ENCODE results near the gene CACNA1I. TPM values are rescaled to one million over a fixed set of nuclear protein-coding genes. Genes with fewer than 3 reads are reported as not detected.
A peak's percentile ranks its signal among the peaks of the same experiment; 100 is the strongest.

CACNA1I gene
- total and polyA plus RNA-seq, 5 donors from 2014 or later, result 0.06 to 10.6 (median 0.32) TPM

DNA sequence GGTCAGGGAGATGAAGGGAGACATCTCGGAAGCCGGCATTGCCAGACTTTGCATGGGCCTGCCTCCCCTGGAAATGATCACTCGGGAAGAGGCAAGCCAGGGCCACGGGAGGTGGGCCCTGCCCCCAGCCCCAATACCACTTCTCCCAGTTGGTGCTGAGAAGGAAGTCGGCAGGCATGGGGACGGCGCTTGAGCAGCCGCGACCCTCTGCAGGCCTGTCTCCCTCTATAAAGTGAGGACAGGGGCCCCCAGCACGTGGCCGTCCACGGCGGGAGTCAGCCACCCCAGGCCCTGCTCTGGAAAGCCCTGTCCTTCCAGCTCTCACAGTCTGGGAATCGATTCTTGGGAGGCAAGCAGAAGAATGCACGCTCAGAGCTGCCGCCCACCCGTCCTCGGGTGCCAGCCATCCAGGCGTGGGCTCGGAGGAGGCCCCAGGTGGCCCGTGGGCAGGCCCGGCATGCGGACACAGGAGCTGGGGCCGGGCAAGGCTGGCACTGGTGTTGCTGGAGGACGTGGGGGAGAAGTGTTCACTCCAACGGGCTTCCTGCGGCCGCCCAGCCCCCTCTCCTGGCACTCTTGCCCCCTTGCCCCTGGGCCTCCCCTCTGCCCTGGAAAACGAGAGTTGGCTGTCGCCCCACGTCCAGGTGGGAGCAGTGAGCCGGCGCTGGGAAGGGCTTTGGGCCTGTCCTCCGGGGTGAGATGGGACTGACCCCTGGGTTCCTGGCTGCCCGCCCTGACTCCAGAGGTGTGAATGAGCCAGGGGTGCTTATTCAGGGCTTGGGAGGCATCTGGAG, 77.5 kb downstream of the CACNA1I start:
- Histone ChIP-seq H3K36me3 (ENCODE audit: control insufficient read depth, insufficient read depth, low read length) (no peaks in the 10 kb centered on the region), H3K4me1 (ENCODE audit: control insufficient read depth, insufficient read depth, low read length, poor library complexity, severe bottlenecking) (no peaks in the 10 kb centered on the region), H3K27me3 (ENCODE audit: control insufficient read depth, insufficient read depth, low read length) (no peaks in the 10 kb centered on the region), H3K4me3 (ENCODE audit: low read depth, low read length) (no peak overlapping the region), H3K27ac (ENCODE audit: insufficient read depth, low read length, poor library complexity, severe bottlenecking) (no peak overlapping the region), H3K9me3 (ENCODE audit: control insufficient read depth in 2 of 2, low read length in 2 of 2) (no peaks in the 10 kb centered on the region)
- Mint-ChIP-seq H3K36me3 (no peaks in the 10 kb centered on the region), H3K4me3 (no peak overlapping the region), H3K9me3 (no peaks in the 10 kb centered on the region), H3K27ac (no peak overlapping the region), H3K27me3 (no peaks in the 10 kb centered on the region), H3K4me1 (no peaks in the 10 kb centered on the region)
- ATAC-seq (ENCODE audit: low read depth in 2 of 2) (no peak), DNase-seq (no peak)

GRCh38 chr22:39648630-39648950, 78.0 kb downstream of the CACNA1I start:
- no peaks in the 10 kb centered on the region for H3K4me1 ChIP-seq (ENCODE audit: control insufficient read depth, insufficient read depth, low read length, poor library complexity, severe bottlenecking)
- H3K27me3 Mint-ChIP-seq, result no peaks in the 10 kb centered on the region
- no peak overlapping the region for H3K27ac ChIP-seq (ENCODE audit: insufficient read depth, low read length, poor library complexity, severe bottlenecking)
- no peaks in the 10 kb centered on the region for H3K9me3 Mint-ChIP-seq
- ATAC-seq (ENCODE audit: low read depth in 2 of 2) (no peak), DNase-seq (no peak)
- no peak overlapping the region for H3K4me3 ChIP-seq (ENCODE audit: low read depth, low read length)
- H3K4me3 Mint-ChIP-seq, result no peak overlapping the region
- no peak overlapping the region for H3K27ac Mint-ChIP-seq
- H3K36me3 Mint-ChIP-seq, result no peaks in the 10 kb centered on the region
- no peaks in the 10 kb centered on the region for H3K9me3 ChIP-seq (ENCODE audit: control insufficient read depth in 2 of 2, low read length in 2 of 2)
- no peaks in the 10 kb centered on the region for H3K4me1 Mint-ChIP-seq
- no peaks in the 10 kb centered on the region for H3K36me3 ChIP-seq (ENCODE audit: control insufficient read depth, insufficient read depth, low read length)
- no peaks in the 10 kb centered on the region for H3K27me3 ChIP-seq (ENCODE audit: control insufficient read depth, insufficient read depth, low read length)

DNA sequence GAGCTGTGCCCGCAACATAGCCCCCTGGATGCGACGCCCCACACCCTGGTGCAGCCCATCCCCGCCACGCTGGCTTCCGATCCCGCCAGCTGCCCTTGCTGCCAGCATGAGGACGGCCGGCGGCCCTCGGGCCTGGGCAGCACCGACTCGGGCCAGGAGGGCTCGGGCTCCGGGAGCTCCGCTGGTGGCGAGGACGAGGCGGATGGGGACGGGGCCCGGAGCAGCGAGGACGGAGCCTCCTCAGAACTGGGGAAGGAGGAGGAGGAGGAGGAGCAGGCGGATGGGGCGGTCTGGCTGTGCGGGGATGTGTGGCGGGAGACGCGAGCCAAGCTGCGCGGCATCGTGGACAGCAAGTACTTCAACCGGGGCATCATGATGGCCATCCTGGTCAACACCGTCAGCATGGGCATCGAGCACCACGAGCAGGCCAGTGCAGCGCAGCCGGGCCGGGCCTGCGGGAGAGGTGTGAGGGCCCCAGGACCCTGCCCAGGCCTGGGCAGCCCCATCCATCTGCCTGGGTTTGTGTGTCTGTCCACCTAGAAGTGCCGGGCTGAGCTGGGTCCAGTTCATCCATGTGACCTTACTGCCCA, 79.0 kb downstream of the CACNA1I start:
- no peak overlapping the region for H3K4me3 Mint-ChIP-seq
- H3K4me3 ChIP-seq (ENCODE audit: low read depth, low read length), result no peak overlapping the region
- no peaks in the 10 kb centered on the region for H3K4me1 ChIP-seq (ENCODE audit: control insufficient read depth, insufficient read depth, low read length, poor library complexity, severe bottlenecking)
- no peaks in the 10 kb centered on the region for H3K36me3 Mint-ChIP-seq
- H3K9me3 Mint-ChIP-seq, result no peaks in the 10 kb centered on the region
- no peaks in the 10 kb centered on the region for H3K9me3 ChIP-seq (ENCODE audit: control insufficient read depth in 2 of 2, low read length in 2 of 2)
- ATAC-seq (ENCODE audit: low read depth in 2 of 2) (no peak), DNase-seq (no peak)
- peaks cover 0 to under 1% (median 0%) of the 10 kb centered on the region in 4 donors for H3K4me1 Mint-ChIP-seq
- H3K27ac Mint-ChIP-seq, result no peak overlapping the region
- H3K27me3 ChIP-seq (ENCODE audit: control insufficient read depth, insufficient read depth, low read length), result no peaks in the 10 kb centered on the region
- no peak overlapping the region for H3K27ac ChIP-seq (ENCODE audit: insufficient read depth, low read length, poor library complexity, severe bottlenecking)
- peaks cover 1% of the 10 kb centered on the region for H3K27me3 Mint-ChIP-seq
- H3K36me3 ChIP-seq (ENCODE audit: control insufficient read depth, insufficient read depth, low read length), result no peaks in the 10 kb centered on the region

GRCh38 chr22:39651053-39651996, 80.8 kb downstream of the CACNA1I start:
- Histone ChIP-seq H3K4me1 (ENCODE audit: control insufficient read depth, insufficient read depth, low read length, poor library complexity, severe bottlenecking) (no peaks in the 10 kb centered on the region), H3K36me3 (ENCODE audit: control insufficient read depth, insufficient read depth, low read length) (no peaks in the 10 kb centered on the region), H3K27me3 (ENCODE audit: control insufficient read depth, insufficient read depth, low read length) (no peaks in the 10 kb centered on the region), H3K4me3 (ENCODE audit: low read depth, low read length) (no peak overlapping the region), H3K9me3 (ENCODE audit: control insufficient read depth in 2 of 2, low read length in 2 of 2) (no peaks in the 10 kb centered on the region), H3K27ac (ENCODE audit: insufficient read depth, low read length, poor library complexity, severe bottlenecking) (no peak overlapping the region)
- Mint-ChIP-seq H3K36me3 (no peaks in the 10 kb centered on the region), H3K4me3 (no peak overlapping the region), H3K27me3 (peaks cover 5% of the 10 kb centered on the region), H3K4me1 (peaks cover 0 to 5% (median 2%) of the 10 kb centered on the region in 4 donors), H3K9me3 (no peaks in the 10 kb centered on the region), H3K27ac (peak overlapping the region in 1 of 3 donors; percentile 25)
- DNase-seq, result no peak
- no peak for ATAC-seq (ENCODE audit: low read depth in 2 of 2)

DNA sequence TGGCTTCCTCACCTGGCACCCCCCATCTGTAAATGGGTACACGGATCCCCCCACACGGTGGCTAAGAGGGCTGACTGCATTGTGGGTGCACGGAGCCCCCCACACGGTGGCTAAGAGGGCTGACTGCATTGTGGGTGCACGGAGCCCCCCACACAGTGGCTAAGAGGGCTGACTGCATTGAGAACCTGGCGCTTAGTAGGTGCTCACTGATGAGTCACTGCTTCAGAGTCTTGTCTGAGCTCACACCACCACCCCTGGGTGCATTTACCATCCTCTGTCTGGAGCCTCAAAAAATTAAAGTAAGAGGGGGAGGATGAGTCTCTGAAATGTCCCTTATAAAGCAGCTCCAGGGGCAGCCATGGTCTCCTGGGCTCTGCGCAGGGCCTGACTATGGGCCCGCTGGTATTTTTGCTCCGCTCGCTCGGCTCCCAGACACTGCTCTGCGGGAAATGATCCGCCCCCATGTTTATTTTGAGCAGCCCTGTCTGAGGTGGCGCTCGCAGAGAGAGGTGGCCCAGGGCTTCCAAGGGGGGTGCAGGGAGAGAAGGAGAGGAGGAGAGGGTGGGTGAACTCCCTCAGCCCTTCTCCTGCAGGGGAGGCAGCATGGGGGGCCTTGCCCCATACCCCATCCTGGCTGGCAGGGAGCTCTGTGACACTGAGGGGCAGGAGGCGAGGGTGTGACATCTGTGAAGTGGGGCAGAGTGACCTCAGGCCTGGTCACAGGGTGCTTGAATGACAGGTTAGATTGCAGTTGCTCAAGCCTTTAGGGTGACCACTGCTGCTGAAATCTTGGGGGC, 82.6 kb downstream of the CACNA1I start:
- H3K27ac ChIP-seq (ENCODE audit: insufficient read depth, low read length, poor library complexity, severe bottlenecking), result no peak overlapping the region
- H3K4me3 ChIP-seq (ENCODE audit: low read depth, low read length), result no peak overlapping the region
- Mint-ChIP-seq H3K36me3 (peaks cover under 1% of the 10 kb centered on the region), H3K9me3 (no peaks in the 10 kb centered on the region), H3K27ac (no peak overlapping the region), H3K4me3 (no peak overlapping the region), H3K27me3 (peaks cover 5% of the 10 kb centered on the region), H3K4me1 (peaks cover 0 to 23% (median 4%) of the 10 kb centered on the region in 4 donors)
- no peaks in the 10 kb centered on the region for H3K27me3 ChIP-seq (ENCODE audit: control insufficient read depth, insufficient read depth, low read length)
- ATAC-seq (ENCODE audit: low read depth in 2 of 2), result no peak
- peaks cover 13% of the 10 kb centered on the region for H3K4me1 ChIP-seq (ENCODE audit: control insufficient read depth, insufficient read depth, low read length, poor library complexity, severe bottlenecking)
- DNase-seq, result no peak
- H3K36me3 ChIP-seq (ENCODE audit: control insufficient read depth, insufficient read depth, low read length), result no peaks in the 10 kb centered on the region
- H3K9me3 ChIP-seq (ENCODE audit: control insufficient read depth in 2 of 2, low read length in 2 of 2), result no peaks in the 10 kb centered on the region

- H3K27ac Mint-ChIP-seq, result no peak overlapping the region
- H3K4me3 Mint-ChIP-seq, result no peak overlapping the region
- Histone ChIP-seq H3K4me1 (ENCODE audit: control insufficient read depth, insufficient read depth, low read length, poor library complexity, severe bottlenecking) (peaks cover 18% of the 10 kb centered on the region), H3K9me3 (ENCODE audit: control insufficient read depth in 2 of 2, low read length in 2 of 2) (no peaks in the 10 kb centered on the region), H3K36me3 (ENCODE audit: control insufficient read depth, insufficient read depth, low read length) (no peaks in the 10 kb centered on the region), H3K4me3 (ENCODE audit: low read depth, low read length) (no peak overlapping the region), H3K27ac (ENCODE audit: insufficient read depth, low read length, poor library complexity, severe bottlenecking) (no peak overlapping the region), H3K27me3 (ENCODE audit: control insufficient read depth, insufficient read depth, low read length) (no peaks in the 10 kb centered on the region)
- H3K27me3 Mint-ChIP-seq, result peaks cover 5% of the 10 kb centered on the region
- H3K9me3 Mint-ChIP-seq, result no peaks in the 10 kb centered on the region
- ATAC-seq (ENCODE audit: low read depth in 2 of 2) (no peak), DNase-seq (no peak)
- H3K4me1 Mint-ChIP-seq, result peaks cover 0 to 28% (median 10%) of the 10 kb centered on the region in 4 donors
- peaks cover 5% of the 10 kb centered on the region for H3K36me3 Mint-ChIP-seq
These were observed 83.2 kb downstream of the CACNA1I start for GRCh38 chr22:39653787-39654077.

- Histone ChIP-seq H3K27me3 (ENCODE audit: control insufficient read depth, insufficient read depth, low read length) (no peaks in the 10 kb centered on the region), H3K4me3 (ENCODE audit: low read depth, low read length) (no peak overlapping the region), H3K36me3 (ENCODE audit: control insufficient read depth, insufficient read depth, low read length) (no peaks in the 10 kb centered on the region), H3K4me1 (ENCODE audit: control insufficient read depth, insufficient read depth, low read length, poor library complexity, severe bottlenecking) (peaks cover 24% of the 10 kb centered on the region), H3K27ac (ENCODE audit: insufficient read depth, low read length, poor library complexity, severe bottlenecking) (no peak overlapping the region), H3K9me3 (ENCODE audit: control insufficient read depth in 2 of 2, low read length in 2 of 2) (no peaks in the 10 kb centered on the region)
- no peak overlapping the region for H3K4me3 Mint-ChIP-seq
- no peak for ATAC-seq (ENCODE audit: low read depth in 2 of 2)
- peaks cover 5% of the 10 kb centered on the region for H3K27me3 Mint-ChIP-seq
- peak overlapping the region in 1 of 3 donors; percentile 43 for H3K27ac Mint-ChIP-seq
- DNase-seq, result no peak
- H3K4me1 Mint-ChIP-seq, result peaks cover 0 to 34% (median 12%) of the 10 kb centered on the region in 4 donors
- H3K36me3 Mint-ChIP-seq, result peaks cover 5% of the 10 kb centered on the region
- H3K9me3 Mint-ChIP-seq, result no peaks in the 10 kb centered on the region
These were observed 83.8 kb downstream of the CACNA1I start for GRCh38 chr22:39654131-39654926.

Measured in CD4-positive, CD25-positive, alpha-beta regulatory T cell (primary cell).